ENCODE measurements around the gene SPOCK1. TPM values are rescaled to one million over a fixed set of nuclear protein-coding genes. Genes with fewer than 3 reads are reported as not detected.

Gene SPOCK1
- total and polyA plus RNA-seq, 2 of the 13 experiments (the other 11 are each of a cell fraction or from before 2014, with no cell fraction given) = 0.18 to 0.29 TPM

DNA sequence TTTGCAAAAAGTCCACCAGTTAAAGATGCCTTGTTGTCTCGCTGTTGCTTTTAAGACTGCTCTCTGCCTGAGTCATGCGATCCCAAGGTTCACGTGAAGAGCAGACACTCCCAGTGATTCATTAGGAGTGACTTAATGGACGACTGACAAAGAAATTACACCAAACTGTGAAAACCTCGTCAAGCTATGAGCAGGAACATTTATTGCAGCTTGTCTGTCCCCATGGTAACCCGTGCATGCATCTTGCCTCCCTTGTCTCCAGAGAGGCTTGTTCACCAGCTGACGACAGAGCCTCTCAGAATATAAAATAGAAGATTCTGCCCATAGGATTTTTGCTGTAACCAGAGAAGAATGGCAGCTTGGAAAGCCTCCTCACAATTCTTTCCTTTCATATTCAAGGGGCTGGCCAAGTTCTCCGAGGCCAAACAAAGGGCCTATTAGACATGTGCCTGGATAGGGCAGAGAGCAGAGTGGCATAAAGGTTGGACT is 352.7 kb downstream of the SPOCK1 start (continued):
- no peak for TF ChIP-seq SMAD9 (CRISPR knock-in tag; IDR thresholded peaks at IDR 0.05)
- no peak for TF ChIP-seq SMC3 (IDR thresholded peaks at IDR 0.05; ENCODE audit: low read length)
- TF ChIP-seq CCAR2 (optimal IDR thresholded peaks at IDR 0.05; ENCODE audit: low read depth, low read length) = no peak
- no peak for TF ChIP-seq NFYB (CRISPR knock-in tag; IDR thresholded peaks at IDR 0.05)

DNA sequence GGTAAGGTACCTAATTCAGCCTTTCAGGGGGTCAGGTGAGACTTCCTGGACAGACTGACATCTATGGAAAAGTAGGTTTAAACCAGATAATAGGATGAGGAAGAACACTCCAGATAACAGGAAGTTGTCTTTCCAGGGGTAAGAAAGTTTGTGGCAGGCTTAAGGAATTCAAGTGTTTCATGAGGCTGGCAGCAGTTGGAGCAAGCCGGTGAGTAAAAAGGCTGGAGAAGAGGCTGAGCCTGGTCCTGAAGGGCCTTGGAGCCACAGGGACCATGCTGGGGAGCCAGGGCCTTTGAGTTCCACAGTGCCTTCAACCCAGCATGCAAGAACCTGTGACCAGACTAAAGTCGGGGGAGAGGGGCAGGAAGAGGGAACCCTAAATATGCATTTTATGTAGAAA is 353.4 kb downstream of the SPOCK1 start:
- H3K4me2 ChIP-seq (ENCODE audit: low read depth, low read length) = no peak overlapping the region
- POLR2A ChIA-PET = no interaction called here
- no peaks in the 10 kb centered on the region for H3K9me3 ChIP-seq (ENCODE audit: low read length)
- intact Hi-C loops (cut with micrococcal nuclease; ENCODE audit: unreplicated experiment) = no loop called here
- FAIRE-seq (no peak), ATAC-seq (no peak), DNase-seq (ENCODE audit: low spot score) (no peak)
- no TSS peak for BruUV-seq (replicated peaks)
- H3K27me3 ChIP-seq (ENCODE audit: control insufficient read depth in 1 of 2, insufficient read depth in 2 of 2, low read length in 2 of 2) = peaks cover 0 to 4% of the 10 kb centered on the region in 2 experiments; a peak in 1 of 5 replicates
- no peaks in the 10 kb centered on the region for H3K4me1 ChIP-seq (ENCODE audit: insufficient read depth, low read length)
- in situ Hi-C loops (cut with HindIII; ENCODE audit: extremely low pct_ligation_motif_present, low pct_unique_long_range_greater_than_20kb) = no loop called here
- no peaks in the 10 kb centered on the region for H3K79me2 ChIP-seq (ENCODE audit: insufficient read depth, low read length)
- TF ChIP-seq RAD21 (CRISPR knock-in tag; IDR thresholded peaks at IDR 0.05) (no peak), STAT5B (CRISPR knock-in tag; IDR thresholded peaks at IDR 0.05) (no peak), ZNF331 (CRISPR knock-in tag; IDR thresholded peaks at IDR 0.05) (no peak), FOSL2 (CRISPR knock-in tag; IDR thresholded peaks at IDR 0.05) (no peak), ZFAT (CRISPR knock-in tag; conservative IDR thresholded peaks at IDR 0.05) (no peak), HHEX (CRISPR knock-in tag; IDR thresholded peaks at IDR 0.05) (no peak), ZBTB21 (CRISPR knock-in tag; IDR thresholded peaks at IDR 0.05) (no peak), ZNF230 (CRISPR knock-in tag; IDR thresholded peaks at IDR 0.05) (no peak), ZNF816 (CRISPR knock-in tag; IDR thresholded peaks at IDR 0.05; ENCODE audit: borderline replicate concordance) (no peak), SAFB2 (CRISPR knock-in tag; IDR thresholded peaks at IDR 0.05; ENCODE audit: borderline replicate concordance, low read depth) (no peak), ERF (CRISPR knock-in tag; IDR thresholded peaks at IDR 0.05) (no peak), ZNF343 (CRISPR knock-in tag; IDR thresholded peaks at IDR 0.05) (no peak), ZNF737 (CRISPR knock-in tag; IDR thresholded peaks at IDR 0.05; ENCODE audit: borderline replicate concordance) (no peak), ZNF766 (CRISPR knock-in tag; IDR thresholded peaks at IDR 0.05; ENCODE audit: borderline replicate concordance) (no peak)
- TF ChIP-seq, protein P1, sequence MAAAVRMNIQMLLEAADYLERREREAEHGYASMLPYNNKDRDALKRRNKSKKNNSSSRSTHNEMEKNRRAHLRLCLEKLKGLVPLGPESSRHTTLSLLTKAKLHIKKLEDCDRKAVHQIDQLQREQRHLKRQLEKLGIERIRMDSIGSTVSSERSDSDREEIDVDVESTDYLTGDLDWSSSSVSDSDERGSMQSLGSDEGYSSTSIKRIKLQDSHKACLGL (CRISPR knock-in tag; IDR thresholded peaks at IDR 0.05) = no peak
- TF ChIP-seq, protein P2, sequence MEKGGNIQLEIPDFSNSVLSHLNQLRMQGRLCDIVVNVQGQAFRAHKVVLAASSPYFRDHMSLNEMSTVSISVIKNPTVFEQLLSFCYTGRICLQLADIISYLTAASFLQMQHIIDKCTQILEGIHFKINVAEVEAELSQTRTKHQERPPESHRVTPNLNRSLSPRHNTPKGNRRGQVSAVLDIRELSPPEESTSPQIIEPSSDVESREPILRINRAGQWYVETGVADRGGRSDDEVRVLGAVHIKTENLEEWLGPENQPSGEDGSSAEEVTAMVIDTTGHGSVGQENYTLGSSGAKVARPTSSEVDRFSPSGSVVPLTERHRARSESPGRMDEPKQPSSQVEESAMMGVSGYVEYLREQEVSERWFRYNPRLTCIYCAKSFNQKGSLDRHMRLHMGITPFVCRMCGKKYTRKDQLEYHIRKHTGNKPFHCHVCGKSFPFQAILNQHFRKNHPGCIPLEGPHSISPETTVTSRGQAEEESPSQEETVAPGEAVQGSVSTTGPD (CRISPR knock-in tag; IDR thresholded peaks at IDR 0.05) = no peak
- TF ChIP-seq, protein P3, sequence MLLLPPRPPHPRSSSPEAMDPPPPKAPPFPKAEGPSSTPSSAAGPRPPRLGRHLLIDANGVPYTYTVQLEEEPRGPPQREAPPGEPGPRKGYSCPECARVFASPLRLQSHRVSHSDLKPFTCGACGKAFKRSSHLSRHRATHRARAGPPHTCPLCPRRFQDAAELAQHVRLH (CRISPR knock-in tag; IDR thresholded peaks at IDR 0.05; ENCODE audit: borderline replicate concordance, low read depth) = no peak
- H2AFZ ChIP-seq (ENCODE audit: low read length) = no peak overlapping the region
- no peak overlapping the region for H3K4me3 ChIP-seq (replicated peaks in 1 of 3; ENCODE audit: insufficient read depth in 1 of 3, low read depth in 2 of 3, low read length in 3 of 3)
- no peaks in the 10 kb centered on the region for H3K36me3 ChIP-seq (replicated peaks in 1 of 2; ENCODE audit: control insufficient read depth in 1 of 2, insufficient read depth in 2 of 2, low read length in 2 of 2)
- no peak overlapping the region for H3K27ac ChIP-seq (ENCODE audit: extremely low read length, insufficient read depth, low read length)
- CTCF ChIA-PET (ENCODE audit: low intra/inter-chr PET ratio, low total read pairs) = no interaction called here
- H3K9ac ChIP-seq (ENCODE audit: insufficient read depth, low read depth, low read length) = no peak overlapping the region
- WGBS (ENCODE audit: low lambda C conversion rate) = 75% methylated on average over 2 of the region's 2 CpGs
- H4K20me1 ChIP-seq (ENCODE audit: insufficient read depth, low read length) = no peaks in the 10 kb centered on the region
